Measurements from ENCODE around the gene CASTOR1. TPM values are rescaled to one million over a fixed set of nuclear protein-coding genes. Genes with fewer than 3 reads are reported as not detected.

The CASTOR1 gene
- total RNA-seq, 1 experiment from 2014 or later, result 2.0 TPM

DNA sequence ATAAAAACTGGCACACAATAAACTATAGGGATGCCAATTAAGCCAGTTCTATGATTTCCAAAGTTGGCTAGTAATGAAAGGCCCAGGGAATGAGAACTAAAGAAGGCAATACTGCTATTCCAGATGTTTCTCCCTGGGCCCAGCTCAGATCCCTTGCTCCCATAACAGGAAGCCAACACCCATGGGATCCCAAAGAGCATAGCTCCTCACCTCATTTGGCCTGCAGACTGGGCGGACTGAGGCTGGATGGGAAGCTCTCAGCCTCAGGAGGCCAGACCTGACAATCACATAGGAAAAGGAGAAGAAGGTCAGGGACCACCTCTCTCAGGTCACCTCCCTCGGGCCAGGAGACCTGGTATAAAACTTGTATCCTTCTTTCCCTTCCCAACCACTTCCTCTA, 32.2 kb upstream of the CASTOR1 start:
- peaks cover 15% of the 10 kb centered on the region for H3K4me1 ChIP-seq (ENCODE audit: insufficient read depth, low read length, poor library complexity, severe bottlenecking)
- no peak overlapping the region for H3K27ac ChIP-seq (ENCODE audit: low read depth, low read length, poor library complexity, severe bottlenecking)
- no peaks in the 10 kb centered on the region for H3K9me3 ChIP-seq (ENCODE audit: low read depth, low read length, poor library complexity, severe bottlenecking)
- POLR2A ChIA-PET (ENCODE audit: low non-redundant PET), result no interaction called here
- no peak overlapping the region for H3K4me3 ChIP-seq (ENCODE audit: low read depth, low read length, poor library complexity, severe bottlenecking)
- CTCF ChIA-PET, result no interaction called here
- TF ChIP-seq, protein P1, sequence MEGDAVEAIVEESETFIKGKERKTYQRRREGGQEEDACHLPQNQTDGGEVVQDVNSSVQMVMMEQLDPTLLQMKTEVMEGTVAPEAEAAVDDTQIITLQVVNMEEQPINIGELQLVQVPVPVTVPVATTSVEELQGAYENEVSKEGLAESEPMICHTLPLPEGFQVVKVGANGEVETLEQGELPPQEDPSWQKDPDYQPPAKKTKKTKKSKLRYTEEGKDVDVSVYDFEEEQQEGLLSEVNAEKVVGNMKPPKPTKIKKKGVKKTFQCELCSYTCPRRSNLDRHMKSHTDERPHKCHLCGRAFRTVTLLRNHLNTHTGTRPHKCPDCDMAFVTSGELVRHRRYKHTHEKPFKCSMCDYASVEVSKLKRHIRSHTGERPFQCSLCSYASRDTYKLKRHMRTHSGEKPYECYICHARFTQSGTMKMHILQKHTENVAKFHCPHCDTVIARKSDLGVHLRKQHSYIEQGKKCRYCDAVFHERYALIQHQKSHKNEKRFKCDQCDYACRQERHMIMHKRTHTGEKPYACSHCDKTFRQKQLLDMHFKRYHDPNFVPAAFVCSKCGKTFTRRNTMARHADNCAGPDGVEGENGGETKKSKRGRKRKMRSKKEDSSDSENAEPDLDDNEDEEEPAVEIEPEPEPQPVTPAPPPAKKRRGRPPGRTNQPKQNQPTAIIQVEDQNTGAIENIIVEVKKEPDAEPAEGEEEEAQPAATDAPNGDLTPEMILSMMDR (conservative IDR thresholded peaks at IDR 0.05; ENCODE audit: low read depth, low read length), result no peak
- TF ChIP-seq EZH2 (IDR thresholded peaks at IDR 0.05; ENCODE audit: borderline replicate concordance, low read depth, low read length, poor library complexity, severe bottlenecking), result no peak
- no TSS peak for BruUV-seq (replicated peaks)
- no peaks in the 10 kb centered on the region for H3K36me3 ChIP-seq (ENCODE audit: insufficient read depth, low read length, poor library complexity, severe bottlenecking)
- H3K27me3 ChIP-seq (replicated peaks; ENCODE audit: insufficient read depth, low read depth, low read length, poor library complexity), result no peaks in the 10 kb centered on the region
- DNase-seq (ENCODE audit: low spot score), result no peak
- intact Hi-C loops (cut with micrococcal nuclease; ENCODE audit: unreplicated experiment), result no loop called here

DNA sequence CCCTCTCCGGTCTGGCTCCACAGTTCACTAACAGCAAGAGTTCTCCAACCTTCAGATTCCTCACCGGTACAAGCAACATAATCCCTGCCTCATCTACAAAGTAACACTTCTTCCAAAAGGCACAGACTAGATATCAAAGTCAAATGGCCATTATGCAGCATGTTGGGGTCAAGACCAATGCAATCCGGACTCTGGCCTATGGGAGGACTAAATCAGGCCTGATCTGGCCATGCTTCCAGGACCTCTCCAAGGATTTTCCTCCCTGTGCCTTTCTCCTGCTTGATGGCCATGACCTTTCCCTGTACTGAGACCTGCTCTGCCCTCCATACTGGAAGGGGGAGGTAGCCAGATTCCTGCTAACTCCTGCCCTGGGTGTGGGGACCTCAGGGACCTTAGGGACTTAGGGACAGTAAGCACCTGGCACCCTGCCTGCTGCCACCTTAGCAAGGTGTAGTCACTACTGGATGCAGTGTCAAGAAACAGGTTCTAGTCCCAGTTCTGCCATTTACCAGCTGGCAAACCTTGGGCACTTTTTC, 30.8 kb upstream of the CASTOR1 start:
- Histone ChIP-seq H3K4me1 (ENCODE audit: insufficient read depth, low read length, poor library complexity, severe bottlenecking) (peaks cover 5% of the 10 kb centered on the region), H3K4me3 (ENCODE audit: low read depth, low read length, poor library complexity, severe bottlenecking) (no peak overlapping the region), H3K36me3 (ENCODE audit: insufficient read depth, low read length, poor library complexity, severe bottlenecking) (no peaks in the 10 kb centered on the region), H3K27me3 (replicated peaks; ENCODE audit: insufficient read depth, low read depth, low read length, poor library complexity) (no peaks in the 10 kb centered on the region), H3K27ac (ENCODE audit: low read depth, low read length, poor library complexity, severe bottlenecking) (no peak overlapping the region), H3K9me3 (ENCODE audit: low read depth, low read length, poor library complexity, severe bottlenecking) (no peaks in the 10 kb centered on the region)
- no TSS peak for BruUV-seq (replicated peaks)
- no peak for DNase-seq (ENCODE audit: low spot score)
- POLR2A ChIA-PET (ENCODE audit: low non-redundant PET), result no interaction called here
- intact Hi-C loops (cut with micrococcal nuclease; ENCODE audit: unreplicated experiment), result no loop called here
- CTCF ChIA-PET, result no interaction called here
- TF ChIP-seq EZH2 (IDR thresholded peaks at IDR 0.05; ENCODE audit: borderline replicate concordance, low read depth, low read length, poor library complexity, severe bottlenecking), result no peak
- TF ChIP-seq, protein P1 (conservative IDR thresholded peaks at IDR 0.05; ENCODE audit: low read depth, low read length), result no peak

DNA sequence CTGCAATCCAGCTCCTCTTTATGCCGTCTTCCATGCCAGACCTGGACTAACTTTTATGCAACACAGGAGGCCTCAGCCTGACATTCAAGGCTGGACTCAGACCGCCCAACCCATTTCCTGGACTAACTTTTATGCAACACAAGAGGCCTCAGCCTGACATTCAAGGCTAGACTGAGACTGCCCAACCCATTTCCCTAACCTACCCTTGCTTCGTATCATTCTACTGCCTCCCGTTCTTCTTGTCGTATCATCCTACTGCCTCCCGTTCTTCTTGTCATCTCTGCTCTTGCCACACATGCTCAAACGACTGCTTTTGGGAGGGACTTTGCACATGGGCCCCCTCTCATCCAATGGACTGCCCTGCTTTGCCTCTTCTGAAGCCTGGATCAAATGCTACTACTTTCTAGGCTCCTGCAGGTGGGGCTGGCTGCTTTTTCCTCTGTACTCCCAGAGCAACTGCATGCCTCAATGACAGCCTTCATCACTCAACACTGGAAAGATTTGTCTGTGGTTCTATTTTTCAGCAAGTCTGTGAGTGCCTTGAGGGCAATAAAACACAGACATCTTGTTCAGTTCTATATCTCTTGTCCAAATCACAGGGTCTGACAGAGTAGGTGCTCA, 29.6 kb upstream of the CASTOR1 start:
- ChIA-PET POLR2A (ENCODE audit: low non-redundant PET) (no interaction called here), CTCF (no interaction called here)
- no TSS peak for BruUV-seq (replicated peaks)
- Histone ChIP-seq H3K4me3 (ENCODE audit: low read depth, low read length, poor library complexity, severe bottlenecking) (no peak overlapping the region), H3K4me1 (ENCODE audit: insufficient read depth, low read length, poor library complexity, severe bottlenecking) (no peaks in the 10 kb centered on the region), H3K27me3 (replicated peaks; ENCODE audit: insufficient read depth, low read depth, low read length, poor library complexity) (no peaks in the 10 kb centered on the region), H3K27ac (ENCODE audit: low read depth, low read length, poor library complexity, severe bottlenecking) (no peak overlapping the region), H3K9me3 (ENCODE audit: low read depth, low read length, poor library complexity, severe bottlenecking) (no peaks in the 10 kb centered on the region), H3K36me3 (ENCODE audit: insufficient read depth, low read length, poor library complexity, severe bottlenecking) (no peaks in the 10 kb centered on the region)
- intact Hi-C loops (cut with micrococcal nuclease; ENCODE audit: unreplicated experiment), result no loop called here
- DNase-seq (ENCODE audit: low spot score), result no peak
- no peak for TF ChIP-seq EZH2 (IDR thresholded peaks at IDR 0.05; ENCODE audit: borderline replicate concordance, low read depth, low read length, poor library complexity, severe bottlenecking)
- TF ChIP-seq, protein P1 (conservative IDR thresholded peaks at IDR 0.05; ENCODE audit: low read depth, low read length), result no peak
